A673 (cell line): ENCODE data around the gene ADGRG1.

ENCODE experiments used
- CTCF ChIP-seq: fragments of 300-800, 200-600 bp; sonication (generic); conservative IDR thresholded peaks from 2 replicates; pipeline ENCODE4 v1.5.1; 2017; ENCODE audit warnings: low read depth, mild to moderate bottlenecking, antibody characterized with exemption, low read length, moderate library complexity, mixed read lengths
- EZH2 ChIP-seq: fragments of 200-600 bp; sonication (generic); IDR thresholded peaks from 2 replicates; pipeline ENCODE4 v1.6.1; 2017; ENCODE audit warnings: borderline replicate concordance, low read depth, mild to moderate bottlenecking, mixed read lengths, antibody characterized with exemption, low read length; ENCODE audit not compliant: poor library complexity, severe bottlenecking

DNA sequence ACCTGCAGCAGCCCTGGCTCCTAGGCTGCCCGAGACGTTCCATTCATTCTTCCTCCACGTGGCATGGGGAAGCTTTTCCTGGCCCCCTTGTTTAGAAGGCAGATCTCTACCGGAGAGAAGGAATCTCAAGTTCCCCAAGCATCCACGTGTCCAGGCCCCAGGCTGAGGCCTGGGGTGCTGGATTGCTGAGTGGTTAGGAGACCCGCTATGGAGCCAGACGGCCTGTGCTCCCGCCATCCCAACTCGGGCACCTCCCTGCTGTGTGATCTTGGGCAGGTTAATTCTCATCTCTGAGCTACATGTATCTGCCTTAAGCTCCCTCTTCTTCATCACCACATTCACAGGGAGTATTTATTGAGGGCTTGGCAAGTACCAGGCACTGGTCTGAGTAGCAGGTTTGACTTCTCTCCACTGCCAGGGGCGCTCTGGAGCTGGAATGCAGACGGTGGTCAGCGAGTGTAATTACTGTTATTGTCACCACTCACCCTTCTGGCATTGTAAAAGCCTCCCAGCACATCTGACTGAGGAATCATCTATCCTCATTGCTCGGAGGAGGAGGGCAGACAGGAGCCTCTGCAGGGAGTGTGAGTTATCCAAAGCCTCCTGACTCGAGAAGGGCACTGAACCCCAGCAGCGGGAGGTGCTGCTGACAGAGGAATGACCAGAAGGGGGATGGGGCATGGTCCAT lies 1.1 kb upstream of the ADGRG1 start:
- TF ChIP-seq EZH2: no peak
- TF ChIP-seq CTCF: no peak
